ENCODE results near the gene CDHR2. TPM values are rescaled to one million over a fixed set of nuclear protein-coding genes. Genes with fewer than 3 reads are reported as not detected.

The CDHR2 gene
- 0.07 TPM for polyA plus RNA-seq (2013, experiment 1 of 2)
- not detected for polyA plus RNA-seq (2013, experiment 2 of 2)

GRCh38 chr5:176548967-176549444 is at the start of gene CDHR2:
Gene CDHR2, plus strand, starts transcription at chr5:176549342. Its CDS starts 16,011 bp downstream, at chr5:176565353.
- H3K9ac ChIP-seq (ENCODE audit: low read length) = no peak within 1 kb of the TSS
- H3K27ac ChIP-seq (ENCODE audit: low read depth, low read length) = no peak within 1 kb of the TSS
- no peak for DNase-seq
- H3K4me3 ChIP-seq (ENCODE audit: low read length) = no peak within 1 kb of the TSS
- H3K36me3 ChIP-seq (ENCODE audit: control insufficient read depth, insufficient read depth, low read length) = no peaks in the 10 kb centered on the region
- no peaks in the 10 kb centered on the region for H3K27me3 ChIP-seq (ENCODE audit: insufficient read depth, low read length, poor library complexity)
- no peaks in the 10 kb centered on the region for H3K4me1 ChIP-seq (ENCODE audit: control insufficient read depth, low read depth, low read length)
- H2BK5ac ChIP-seq (ENCODE audit: low read length) = no peak within 1 kb of the TSS
- no peak within 1 kb of the TSS for H3K56ac ChIP-seq (ENCODE audit: low read length)
- H4K5ac ChIP-seq (ENCODE audit: low read length) = no peak within 1 kb of the TSS
- H2BK120ac ChIP-seq (ENCODE audit: low read depth, low read length) = no peak within 1 kb of the TSS
- no peaks in the 10 kb centered on the region for H3K79me2 ChIP-seq (ENCODE audit: control insufficient read depth, insufficient read depth, low read length)
- H3K4ac ChIP-seq (ENCODE audit: low read depth, low read length) = no peak within 1 kb of the TSS
- H2AK5ac ChIP-seq (ENCODE audit: low read length) = no peak within 1 kb of the TSS
- H3K18ac ChIP-seq (ENCODE audit: low read length) = no peak within 1 kb of the TSS
- H4K8ac ChIP-seq (ENCODE audit: low read depth, low read length) = no peak within 1 kb of the TSS
- H3K4me2 ChIP-seq (ENCODE audit: low read length) = no peak within 1 kb of the TSS
- WGBS (ENCODE audit: extremely low coverage, insufficient coverage, low lambda C conversion rate) = no CpG with 5 or more reads among the region's 18 CpGs
- H2BK15ac ChIP-seq (replicated peaks; ENCODE audit: low read depth) = no peak within 1 kb of the TSS
- no peak within 1 kb of the TSS for H3K23ac ChIP-seq (ENCODE audit: low read length)
- H3K79me1 ChIP-seq (ENCODE audit: low read length) = no peaks in the 10 kb centered on the region

- Histone ChIP-seq H3K56ac (ENCODE audit: low read length) (no peak overlapping the region), H3K4me1 (ENCODE audit: control insufficient read depth, low read depth, low read length) (no peaks in the 10 kb centered on the region), H2BK15ac (replicated peaks; ENCODE audit: low read depth) (no peak overlapping the region), H3K27ac (ENCODE audit: low read depth, low read length) (no peak overlapping the region), H2BK120ac (ENCODE audit: low read depth, low read length) (no peak overlapping the region), H4K5ac (ENCODE audit: low read length) (no peak overlapping the region), H3K4me2 (ENCODE audit: low read length) (no peak overlapping the region), H3K36me3 (ENCODE audit: control insufficient read depth, insufficient read depth, low read length) (peaks cover 9% of the 10 kb centered on the region), H3K27me3 (ENCODE audit: insufficient read depth, low read length, poor library complexity) (no peaks in the 10 kb centered on the region), H3K9ac (ENCODE audit: low read length) (no peak overlapping the region), H4K8ac (ENCODE audit: low read depth, low read length) (no peak overlapping the region), H3K79me1 (ENCODE audit: low read length) (no peaks in the 10 kb centered on the region), H2AK5ac (ENCODE audit: low read length) (no peak overlapping the region), H3K4me3 (ENCODE audit: low read length) (no peak overlapping the region), H3K4ac (ENCODE audit: low read depth, low read length) (no peak overlapping the region), H3K23ac (ENCODE audit: low read length) (no peak overlapping the region), H2BK5ac (ENCODE audit: low read length) (no peak overlapping the region), H3K18ac (ENCODE audit: low read length) (no peak overlapping the region), H3K79me2 (ENCODE audit: control insufficient read depth, insufficient read depth, low read length) (no peaks in the 10 kb centered on the region)
- DNase-seq = no peak
- no CpG with 5 or more reads among the region's 3 CpGs for WGBS (ENCODE audit: extremely low coverage, insufficient coverage, low lambda C conversion rate)
These were observed 48.6 kb upstream of the CDHR2 start for GRCh38 chr5:176500511-176500910.

GRCh38 chr5:176501333-176501732 is 47.8 kb upstream of the CDHR2 start:
- no peak overlapping the region for H4K5ac ChIP-seq (ENCODE audit: low read length)
- no peaks in the 10 kb centered on the region for H3K27me3 ChIP-seq (ENCODE audit: insufficient read depth, low read length, poor library complexity)
- no peaks in the 10 kb centered on the region for H3K79me1 ChIP-seq (ENCODE audit: low read length)
- no peak overlapping the region for H3K4ac ChIP-seq (ENCODE audit: low read depth, low read length)
- no peak overlapping the region for H3K18ac ChIP-seq (ENCODE audit: low read length)
- H4K8ac ChIP-seq (ENCODE audit: low read depth, low read length) = no peak overlapping the region
- no peak overlapping the region for H3K9ac ChIP-seq (ENCODE audit: low read length)
- H3K4me1 ChIP-seq (ENCODE audit: control insufficient read depth, low read depth, low read length) = no peaks in the 10 kb centered on the region
- H3K4me2 ChIP-seq (ENCODE audit: low read length) = no peak overlapping the region
- H3K56ac ChIP-seq (ENCODE audit: low read length) = no peak overlapping the region
- H2AK5ac ChIP-seq (ENCODE audit: low read length) = no peak overlapping the region
- H3K23ac ChIP-seq (ENCODE audit: low read length) = no peak overlapping the region
- WGBS (ENCODE audit: extremely low coverage, insufficient coverage, low lambda C conversion rate) = no CpG with 5 or more reads among the region's 1 CpG
- H3K27ac ChIP-seq (ENCODE audit: low read depth, low read length) = no peak overlapping the region
- H3K36me3 ChIP-seq (ENCODE audit: control insufficient read depth, insufficient read depth, low read length) = peaks cover 7% of the 10 kb centered on the region
- H2BK15ac ChIP-seq (replicated peaks; ENCODE audit: low read depth) = no peak overlapping the region
- no peak overlapping the region for H2BK5ac ChIP-seq (ENCODE audit: low read length)
- H2BK120ac ChIP-seq (ENCODE audit: low read depth, low read length) = no peak overlapping the region
- DNase-seq = no peak
- no peak overlapping the region for H3K4me3 ChIP-seq (ENCODE audit: low read length)
- no peaks in the 10 kb centered on the region for H3K79me2 ChIP-seq (ENCODE audit: control insufficient read depth, insufficient read depth, low read length)

GRCh38 chr5:176503496-176503895 is 45.6 kb upstream of the CDHR2 start:
- Histone ChIP-seq H3K18ac (ENCODE audit: low read length) (no peak overlapping the region), H3K79me1 (ENCODE audit: low read length) (no peaks in the 10 kb centered on the region), H2AK5ac (ENCODE audit: low read length) (no peak overlapping the region), H3K4me1 (ENCODE audit: control insufficient read depth, low read depth, low read length) (no peaks in the 10 kb centered on the region), H3K4me2 (ENCODE audit: low read length) (no peak overlapping the region), H3K27me3 (ENCODE audit: insufficient read depth, low read length, poor library complexity) (no peaks in the 10 kb centered on the region), H3K4ac (ENCODE audit: low read depth, low read length) (no peak overlapping the region), H2BK15ac (replicated peaks; ENCODE audit: low read depth) (no peak overlapping the region), H3K9ac (ENCODE audit: low read length) (no peak overlapping the region), H3K4me3 (ENCODE audit: low read length) (no peak overlapping the region), H3K36me3 (ENCODE audit: control insufficient read depth, insufficient read depth, low read length) (peaks cover 15% of the 10 kb centered on the region), H3K23ac (ENCODE audit: low read length) (no peak overlapping the region), H3K79me2 (ENCODE audit: control insufficient read depth, insufficient read depth, low read length) (no peaks in the 10 kb centered on the region), H4K8ac (ENCODE audit: low read depth, low read length) (no peak overlapping the region), H2BK120ac (ENCODE audit: low read depth, low read length) (no peak overlapping the region), H4K5ac (ENCODE audit: low read length) (no peak overlapping the region), H3K27ac (ENCODE audit: low read depth, low read length) (no peak overlapping the region), H2BK5ac (ENCODE audit: low read length) (no peak overlapping the region), H3K56ac (ENCODE audit: low read length) (no peak overlapping the region)
- no peak for DNase-seq
- WGBS (ENCODE audit: extremely low coverage, insufficient coverage, low lambda C conversion rate) = no CpG with 5 or more reads among the region's 5 CpGs

- Histone ChIP-seq H2BK15ac (replicated peaks; ENCODE audit: low read depth) (no peak overlapping the region), H3K4me1 (ENCODE audit: control insufficient read depth, low read depth, low read length) (no peaks in the 10 kb centered on the region), H3K56ac (ENCODE audit: low read length) (no peak overlapping the region), H4K8ac (ENCODE audit: low read depth, low read length) (no peak overlapping the region), H3K27ac (ENCODE audit: low read depth, low read length) (no peak overlapping the region), H3K9ac (ENCODE audit: low read length) (no peak overlapping the region), H2AK5ac (ENCODE audit: low read length) (no peak overlapping the region), H3K4me2 (ENCODE audit: low read length) (no peak overlapping the region), H2BK120ac (ENCODE audit: low read depth, low read length) (no peak overlapping the region), H3K4me3 (ENCODE audit: low read length) (no peak overlapping the region), H3K36me3 (ENCODE audit: control insufficient read depth, insufficient read depth, low read length) (peaks cover 14% of the 10 kb centered on the region), H3K79me2 (ENCODE audit: control insufficient read depth, insufficient read depth, low read length) (no peaks in the 10 kb centered on the region), H3K79me1 (ENCODE audit: low read length) (no peaks in the 10 kb centered on the region), H4K5ac (ENCODE audit: low read length) (no peak overlapping the region), H3K18ac (ENCODE audit: low read length) (no peak overlapping the region), H2BK5ac (ENCODE audit: low read length) (no peak overlapping the region), H3K4ac (ENCODE audit: low read depth, low read length) (no peak overlapping the region), H3K27me3 (ENCODE audit: insufficient read depth, low read length, poor library complexity) (no peaks in the 10 kb centered on the region), H3K23ac (ENCODE audit: low read length) (no peak overlapping the region)
- no peak for DNase-seq
- WGBS (ENCODE audit: extremely low coverage, insufficient coverage, low lambda C conversion rate) = no CpG with 5 or more reads among the region's 2 CpGs
These were observed 41.2 kb upstream of the CDHR2 start for GRCh38 chr5:176507911-176508310.

- no peak overlapping the region for H3K9ac ChIP-seq (ENCODE audit: low read length)
- H3K4me3 ChIP-seq (ENCODE audit: low read length) = no peak overlapping the region
- no peaks in the 10 kb centered on the region for H3K27me3 ChIP-seq (ENCODE audit: insufficient read depth, low read length, poor library complexity)
- H3K56ac ChIP-seq (ENCODE audit: low read length) = no peak overlapping the region
- peaks cover 14% of the 10 kb centered on the region for H3K36me3 ChIP-seq (ENCODE audit: control insufficient read depth, insufficient read depth, low read length)
- no CpG with 5 or more reads among the region's 4 CpGs for WGBS (ENCODE audit: extremely low coverage, insufficient coverage, low lambda C conversion rate)
- H3K4me2 ChIP-seq (ENCODE audit: low read length) = no peak overlapping the region
- H4K8ac ChIP-seq (ENCODE audit: low read depth, low read length) = no peak overlapping the region
- no peaks in the 10 kb centered on the region for H3K4me1 ChIP-seq (ENCODE audit: control insufficient read depth, low read depth, low read length)
- H3K23ac ChIP-seq (ENCODE audit: low read length) = no peak overlapping the region
- no peak for DNase-seq
- no peak overlapping the region for H3K4ac ChIP-seq (ENCODE audit: low read depth, low read length)
- H2BK5ac ChIP-seq (ENCODE audit: low read length) = no peak overlapping the region
- no peak overlapping the region for H3K27ac ChIP-seq (ENCODE audit: low read depth, low read length)
- no peak overlapping the region for H2BK120ac ChIP-seq (ENCODE audit: low read depth, low read length)
- H2BK15ac ChIP-seq (replicated peaks; ENCODE audit: low read depth) = no peak overlapping the region
- no peak overlapping the region for H2AK5ac ChIP-seq (ENCODE audit: low read length)
- H4K5ac ChIP-seq (ENCODE audit: low read length) = no peak overlapping the region
- no peak overlapping the region for H3K18ac ChIP-seq (ENCODE audit: low read length)
- H3K79me2 ChIP-seq (ENCODE audit: control insufficient read depth, insufficient read depth, low read length) = no peaks in the 10 kb centered on the region
- no peaks in the 10 kb centered on the region for H3K79me1 ChIP-seq (ENCODE audit: low read length)
These were observed 40.5 kb upstream of the CDHR2 start for GRCh38 chr5:176508603-176509002.

Measured in mesendoderm (in vitro differentiated cells).